ENCODE data around the gene SSRP1.

SSRP1 gene

GRCh38 chr11:57335343-57336110 is at the start of gene SSRP1:
TSS of gene SSRP1 (minus strand) at chr11:57335892. CDS start at chr11:57335121, 771 bp downstream.
- intact Hi-C loops (cut with micrococcal nuclease): loop anchor here (5.0 kb wide), 1 partner anchor 197 kb away; the partner anchor contains the start of gene TIMM10
- peaks cover 31% of the 10 kb centered on the region for H3K4me1 Mint-ChIP-seq (ENCODE audit: low read depth)
- peaks cover 8% of the 10 kb centered on the region for H3K27me3 Mint-ChIP-seq
- H3K9me3 Mint-ChIP-seq: no peaks in the 10 kb centered on the region
- H3K27ac Mint-ChIP-seq: peak within 1 kb of the TSS; percentile 94
- H3K4me3 Mint-ChIP-seq: peak within 1 kb of the TSS; percentile 87
- H3K36me3 Mint-ChIP-seq (ENCODE audit: low read depth): peaks cover 40% of the 10 kb centered on the region

DNA sequence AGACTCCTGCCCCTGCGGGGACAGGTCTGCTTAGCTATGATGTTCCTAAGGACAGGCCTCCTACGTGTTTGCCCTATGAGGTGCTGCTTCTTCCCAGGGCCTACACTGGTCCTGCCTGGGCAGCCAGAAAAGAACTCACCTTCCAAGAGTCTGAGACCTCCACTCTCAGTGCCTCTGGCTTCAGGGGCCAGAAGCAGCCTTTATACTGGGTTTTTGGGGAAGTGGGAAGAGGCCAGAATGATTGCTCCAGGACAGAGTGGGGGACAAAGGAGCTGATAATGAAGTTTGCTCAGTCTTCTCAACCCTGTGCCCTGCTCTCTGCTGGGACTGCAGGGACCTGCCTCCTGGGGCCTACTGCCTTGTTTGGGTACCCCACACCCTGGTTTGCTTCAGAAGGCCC is 45.3 kb upstream of the SSRP1 start, which contains the start of gene PRG3:
PRG3 (minus strand) TSS at position 176 of the 400 bp plus-strand sequence. CDS start 442 bp downstream, outside the sequence.
- peaks cover 6% of the 10 kb centered on the region for H3K4me1 Mint-ChIP-seq (ENCODE audit: low read depth)
- no peak within 1 kb of the TSS for H3K4me3 Mint-ChIP-seq
- no peak within 1 kb of the TSS for H3K27ac Mint-ChIP-seq
- H3K36me3 Mint-ChIP-seq (ENCODE audit: low read depth): no peaks in the 10 kb centered on the region
- intact Hi-C loops (cut with micrococcal nuclease): no loop called here
- peaks cover 22% of the 10 kb centered on the region for H3K27me3 Mint-ChIP-seq
- H3K9me3 Mint-ChIP-seq: no peaks in the 10 kb centered on the region

GRCh38 chr11:57379732-57380131 is 44.0 kb upstream of the SSRP1 start:
- intact Hi-C loops (cut with micrococcal nuclease): no loop called here

DNA sequence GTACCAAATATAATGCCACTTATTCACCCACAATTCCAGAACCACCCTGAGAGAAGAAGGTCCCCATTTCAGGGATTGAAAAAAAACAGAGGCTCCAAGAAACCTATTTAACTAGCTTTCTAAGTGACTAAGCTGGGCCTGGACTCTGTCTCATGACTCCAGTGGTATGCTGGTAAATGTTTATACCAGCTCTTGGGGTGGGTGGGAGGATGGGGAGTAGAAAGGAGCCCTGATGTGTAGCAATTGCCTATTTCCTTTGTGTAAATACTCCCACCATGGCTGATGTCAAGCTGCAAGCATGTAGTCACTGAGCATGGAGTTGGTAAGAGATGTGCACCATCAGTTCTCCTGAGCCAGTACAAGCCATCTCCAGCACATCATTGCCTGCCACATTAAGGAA is 42.5 kb upstream of the SSRP1 start:
- no peak overlapping the region for H3K27ac Mint-ChIP-seq
- no peaks in the 10 kb centered on the region for H3K36me3 Mint-ChIP-seq (ENCODE audit: low read depth)
- H3K27me3 Mint-ChIP-seq: peaks cover 22% of the 10 kb centered on the region
- no peak overlapping the region for H3K4me3 Mint-ChIP-seq
- intact Hi-C loops (cut with micrococcal nuclease): no loop called here
- no peaks in the 10 kb centered on the region for H3K9me3 Mint-ChIP-seq
- peaks cover 11% of the 10 kb centered on the region for H3K4me1 Mint-ChIP-seq (ENCODE audit: low read depth)

More at GRCh38 chr11:57379732-57380131, 44.0 kb upstream of the SSRP1 start:
- H3K27me3 Mint-ChIP-seq: peaks cover 22% of the 10 kb centered on the region
- H3K9me3 Mint-ChIP-seq: no peaks in the 10 kb centered on the region
- no peaks in the 10 kb centered on the region for H3K36me3 Mint-ChIP-seq (ENCODE audit: low read depth)
- no peak overlapping the region for H3K27ac Mint-ChIP-seq
- no peak overlapping the region for H3K4me3 Mint-ChIP-seq
- peaks cover 13% of the 10 kb centered on the region for H3K4me1 Mint-ChIP-seq (ENCODE audit: low read depth)

GRCh38 chr11:57377107-57377506 is 41.4 kb upstream of the SSRP1 start:
- intact Hi-C loops (cut with micrococcal nuclease): no loop called here

GRCh38 chr11:57376095-57377090 is 40.7 kb upstream of the SSRP1 start:
- no peak overlapping the region for H3K4me3 Mint-ChIP-seq
- H3K36me3 Mint-ChIP-seq (ENCODE audit: low read depth): no peaks in the 10 kb centered on the region
- peaks cover 12% of the 10 kb centered on the region for H3K4me1 Mint-ChIP-seq (ENCODE audit: low read depth)
- peaks cover 22% of the 10 kb centered on the region for H3K27me3 Mint-ChIP-seq
- H3K27ac Mint-ChIP-seq: no peak overlapping the region
- intact Hi-C loops (cut with micrococcal nuclease): no loop called here
- no peaks in the 10 kb centered on the region for H3K9me3 Mint-ChIP-seq

More at GRCh38 chr11:57377107-57377506, 41.4 kb upstream of the SSRP1 start:
- Mint-ChIP-seq H3K4me1 (ENCODE audit: low read depth) (peaks cover 12% of the 10 kb centered on the region), H3K27me3 (peaks cover 22% of the 10 kb centered on the region), H3K36me3 (ENCODE audit: low read depth) (no peaks in the 10 kb centered on the region), H3K27ac (no peak overlapping the region), H3K9me3 (no peaks in the 10 kb centered on the region), H3K4me3 (no peak overlapping the region)

- Mint-ChIP-seq H3K4me3 (no peak overlapping the region), H3K9me3 (no peaks in the 10 kb centered on the region), H3K27me3 (peaks cover 20% of the 10 kb centered on the region), H3K27ac (no peak overlapping the region), H3K36me3 (ENCODE audit: low read depth) (no peaks in the 10 kb centered on the region), H3K4me1 (ENCODE audit: low read depth) (peaks cover 16% of the 10 kb centered on the region)
- intact Hi-C loops (cut with micrococcal nuclease): no loop called here
These were observed 39.8 kb upstream of the SSRP1 start for GRCh38 chr11:57375490-57375889.

- Mint-ChIP-seq H3K4me3 (no peak overlapping the region), H3K27me3 (peaks cover 17% of the 10 kb centered on the region), H3K36me3 (ENCODE audit: low read depth) (no peaks in the 10 kb centered on the region), H3K4me1 (ENCODE audit: low read depth) (peaks cover 21% of the 10 kb centered on the region), H3K27ac (no peak overlapping the region), H3K9me3 (no peaks in the 10 kb centered on the region)
- intact Hi-C loops (cut with micrococcal nuclease): no loop called here
These were observed 39.3 kb upstream of the SSRP1 start for GRCh38 chr11:57374966-57375365.

DNA sequence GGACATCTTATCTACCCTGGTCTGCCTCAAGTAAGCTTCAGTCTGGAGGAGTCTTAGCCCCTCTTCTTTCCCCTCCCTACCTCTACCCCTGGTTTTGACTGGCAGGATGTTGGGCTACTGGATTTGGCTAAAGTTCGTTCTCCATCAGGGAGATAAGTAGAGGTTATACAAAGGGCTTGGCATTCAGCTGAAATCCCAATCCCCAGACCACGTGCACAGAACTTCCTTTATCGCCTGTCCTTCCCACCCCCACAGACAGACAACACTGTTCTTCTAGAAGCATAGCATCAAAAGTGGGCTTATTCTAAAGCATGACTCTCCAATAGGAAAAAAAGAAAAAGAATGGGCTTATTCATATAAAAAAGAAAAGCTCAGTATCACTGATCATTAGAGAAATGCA is 37.5 kb upstream of the SSRP1 start:
- H3K27me3 Mint-ChIP-seq: peaks cover 15% of the 10 kb centered on the region
- no peaks in the 10 kb centered on the region for H3K36me3 Mint-ChIP-seq (ENCODE audit: low read depth)
- peaks cover 35% of the 10 kb centered on the region for H3K4me1 Mint-ChIP-seq (ENCODE audit: low read depth)
- no peaks in the 10 kb centered on the region for H3K9me3 Mint-ChIP-seq
- no peak overlapping the region for H3K27ac Mint-ChIP-seq
- intact Hi-C loops (cut with micrococcal nuclease): no loop called here
- no peak overlapping the region for H3K4me3 Mint-ChIP-seq

GRCh38 chr11:57370941-57371340 is 35.2 kb upstream of the SSRP1 start:
- Mint-ChIP-seq H3K4me1 (ENCODE audit: low read depth) (peaks cover 44% of the 10 kb centered on the region), H3K27me3 (peaks cover 10% of the 10 kb centered on the region), H3K9me3 (no peaks in the 10 kb centered on the region), H3K36me3 (ENCODE audit: low read depth) (no peaks in the 10 kb centered on the region), H3K4me3 (no peak overlapping the region), H3K27ac (no peak overlapping the region)
- intact Hi-C loops (cut with micrococcal nuclease): no loop called here

DNA sequence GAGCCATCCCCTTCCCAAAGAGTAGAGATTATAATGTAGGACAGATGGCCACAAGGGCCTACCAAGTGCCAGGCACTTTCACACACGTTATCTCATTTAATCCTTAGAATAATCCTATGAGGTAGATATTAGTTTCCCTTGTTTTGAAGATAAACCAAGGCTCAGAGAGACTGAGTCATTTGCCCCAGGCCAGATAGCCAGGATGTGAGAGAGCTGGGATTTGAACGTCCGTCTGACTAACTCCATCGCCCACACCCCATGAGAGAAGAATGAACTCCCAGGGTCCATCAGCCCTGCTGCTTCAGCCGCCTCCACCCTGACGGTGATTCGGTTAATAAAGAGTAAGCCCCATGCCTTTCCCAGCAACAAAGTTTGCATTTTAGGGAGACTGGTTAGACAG is 34.6 kb upstream of the SSRP1 start:
- no peaks in the 10 kb centered on the region for H3K36me3 Mint-ChIP-seq (ENCODE audit: low read depth)

GRCh38 chr11:57368845-57369232 is 33.1 kb upstream of the SSRP1 start:
- H3K4me3 Mint-ChIP-seq: no peak overlapping the region
- peaks cover 38% of the 10 kb centered on the region for H3K4me1 Mint-ChIP-seq (ENCODE audit: low read depth)
- no peak overlapping the region for H3K27ac Mint-ChIP-seq
- no peaks in the 10 kb centered on the region for H3K9me3 Mint-ChIP-seq
- H3K27me3 Mint-ChIP-seq: peaks cover 10% of the 10 kb centered on the region
- intact Hi-C loops (cut with micrococcal nuclease): no loop called here
- H3K36me3 Mint-ChIP-seq (ENCODE audit: low read depth): no peaks in the 10 kb centered on the region

More for the DNA sequence above, 34.6 kb upstream of the SSRP1 start:
- intact Hi-C loops (cut with micrococcal nuclease): no loop called here
- no peaks in the 10 kb centered on the region for H3K9me3 Mint-ChIP-seq
- H3K4me3 Mint-ChIP-seq: no peak overlapping the region
- H3K27me3 Mint-ChIP-seq: peaks cover 10% of the 10 kb centered on the region
- no peak overlapping the region for H3K27ac Mint-ChIP-seq
- H3K4me1 Mint-ChIP-seq (ENCODE audit: low read depth): peaks cover 38% of the 10 kb centered on the region

- peak overlapping the region; percentile 59 for H3K27ac Mint-ChIP-seq
- intact Hi-C loops (cut with micrococcal nuclease): no loop called here
- peaks cover 37% of the 10 kb centered on the region for H3K4me1 Mint-ChIP-seq (ENCODE audit: low read depth)
- H3K4me3 Mint-ChIP-seq: no peak overlapping the region
- peaks cover 10% of the 10 kb centered on the region for H3K27me3 Mint-ChIP-seq
- H3K9me3 Mint-ChIP-seq: no peaks in the 10 kb centered on the region
- no peaks in the 10 kb centered on the region for H3K36me3 Mint-ChIP-seq (ENCODE audit: low read depth)
These were observed 32.6 kb upstream of the SSRP1 start for GRCh38 chr11:57368106-57368844.

All from dendritic cell treated with granulocyte-macrophage colony-stimulating factor and Interleukin-4, amounts not matched to agents 40 ng/mL and 50 ng/mL, for 4 days (primary cell).